T-helper 1 cell treated with Interleukin-12 subunit alpha and Interleukin-12 subunit beta and Interleukin-4 antibody, amounts not matched to agents 30 μg/mL and 1 μg/mL, for 36 hours (primary cell): ENCODE results near the gene SETBP1.

ENCODE experiments used
- H3K27ac Mint-ChIP-seq: one replicate; pipeline ENCODE4 v1.8.0; 2021; ENCODE audit warnings: mild to moderate bottlenecking, mixed read lengths
- H3K27me3 Mint-ChIP-seq: one replicate; pipeline ENCODE4 v1.8.0; 2021; ENCODE audit warnings: low read depth, mixed read lengths
- H3K36me3 Mint-ChIP-seq: one replicate; pipeline ENCODE4 v1.8.0; 2021; ENCODE audit warnings: low read depth, mixed read lengths
- H3K4me1 Mint-ChIP-seq: one replicate; pipeline ENCODE4 v1.8.0; 2021; ENCODE audit warnings: low read depth, mixed read lengths
- H3K4me3 Mint-ChIP-seq: one replicate; pipeline ENCODE4 v1.8.0; 2021; ENCODE audit warnings: mild to moderate bottlenecking, moderate library complexity, mixed read lengths
- H3K9me3 Mint-ChIP-seq: one replicate; pipeline ENCODE4 v1.8.0; 2021; ENCODE audit warnings: mixed read lengths

The SETBP1 gene

GRCh38 chr18:44942073-44942472, 261.4 kb downstream of the SETBP1 start:
- Mint-ChIP-seq H3K4me3 (no peak overlapping the region), H3K9me3 (no peaks in the 10 kb centered on the region), H3K4me1 (peaks cover 4% of the 10 kb centered on the region), H3K36me3 (no peaks in the 10 kb centered on the region), H3K27ac (no peak overlapping the region), H3K27me3 (peaks cover 4% of the 10 kb centered on the region)

- H3K27ac Mint-ChIP-seq = no peak overlapping the region
- H3K36me3 Mint-ChIP-seq = no peaks in the 10 kb centered on the region
- no peak overlapping the region for H3K4me3 Mint-ChIP-seq
- peaks cover 4% of the 10 kb centered on the region for H3K27me3 Mint-ChIP-seq
- peaks cover 4% of the 10 kb centered on the region for H3K4me1 Mint-ChIP-seq
- no peaks in the 10 kb centered on the region for H3K9me3 Mint-ChIP-seq
Measured at GRCh38 chr18:44943311-44943881, 262.7 kb downstream of the SETBP1 start.

DNA sequence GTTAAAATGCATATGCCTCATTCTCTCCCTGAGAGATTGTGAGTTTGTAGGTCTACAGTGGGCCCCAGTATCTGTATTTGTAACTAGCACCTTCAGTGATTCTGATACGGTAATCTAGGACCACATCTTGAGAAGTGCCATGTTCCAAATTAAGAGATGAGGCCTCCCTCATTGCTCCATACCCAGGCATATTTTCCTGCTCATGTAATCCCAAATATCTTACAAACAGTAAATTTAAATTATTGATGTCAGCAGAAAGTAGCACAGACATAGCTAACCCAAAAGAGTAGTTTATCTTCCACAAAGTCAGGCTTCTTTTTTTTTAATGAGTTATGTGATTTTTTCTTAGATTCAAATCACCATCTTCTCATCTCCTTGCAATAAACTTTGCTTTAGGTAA, 263.8 kb downstream of the SETBP1 start:
- no peaks in the 10 kb centered on the region for H3K36me3 Mint-ChIP-seq
- H3K27ac Mint-ChIP-seq = no peak overlapping the region
- H3K4me1 Mint-ChIP-seq = peaks cover 4% of the 10 kb centered on the region
- H3K27me3 Mint-ChIP-seq = peaks cover 4% of the 10 kb centered on the region
- no peaks in the 10 kb centered on the region for H3K9me3 Mint-ChIP-seq
- H3K4me3 Mint-ChIP-seq = no peak overlapping the region

GRCh38 chr18:44945888-44946401, 265.3 kb downstream of the SETBP1 start:
- H3K4me1 Mint-ChIP-seq = peaks cover 1% of the 10 kb centered on the region
- H3K9me3 Mint-ChIP-seq = no peaks in the 10 kb centered on the region
- H3K27ac Mint-ChIP-seq = no peak overlapping the region
- no peak overlapping the region for H3K4me3 Mint-ChIP-seq
- H3K27me3 Mint-ChIP-seq = peaks cover 4% of the 10 kb centered on the region
- peaks cover 9% of the 10 kb centered on the region for H3K36me3 Mint-ChIP-seq

DNA sequence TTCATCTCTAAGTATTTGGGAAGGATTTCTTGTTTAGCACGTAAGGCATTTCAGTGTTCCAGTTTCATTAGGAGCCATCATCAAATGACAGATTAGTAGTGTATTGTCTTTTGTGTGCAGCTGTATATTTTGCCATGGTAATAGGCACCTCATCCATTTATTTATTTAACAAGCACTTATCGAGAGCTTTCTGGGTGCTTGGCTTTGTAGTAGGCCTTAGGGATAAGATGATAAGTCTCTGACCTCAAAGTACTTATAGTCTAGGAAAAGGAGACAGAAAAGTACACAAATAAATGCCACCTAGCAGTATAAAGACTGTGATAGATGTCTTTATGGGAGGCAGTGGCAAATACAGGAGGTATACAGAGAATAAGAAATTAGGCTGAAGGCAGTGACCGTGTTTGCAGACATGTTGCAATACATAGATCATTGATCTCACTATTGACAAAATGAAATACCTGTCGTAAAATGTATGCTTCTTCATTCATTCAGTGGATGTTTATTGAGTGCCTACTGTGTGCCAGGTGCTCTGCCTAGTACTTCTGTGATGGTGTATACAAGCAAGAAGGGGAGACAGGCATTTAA, 265.9 kb downstream of the SETBP1 start:
- peaks cover 4% of the 10 kb centered on the region for H3K27me3 Mint-ChIP-seq
- H3K36me3 Mint-ChIP-seq = peaks cover 10% of the 10 kb centered on the region
- H3K9me3 Mint-ChIP-seq = no peaks in the 10 kb centered on the region
- H3K27ac Mint-ChIP-seq = no peak overlapping the region
- H3K4me3 Mint-ChIP-seq = no peak overlapping the region
- no peaks in the 10 kb centered on the region for H3K4me1 Mint-ChIP-seq

GRCh38 chr18:44949967-44950366, 269.3 kb downstream of the SETBP1 start:
- Mint-ChIP-seq H3K9me3 (no peaks in the 10 kb centered on the region), H3K36me3 (peaks cover 17% of the 10 kb centered on the region), H3K4me3 (no peak overlapping the region), H3K27ac (no peak overlapping the region), H3K27me3 (no peaks in the 10 kb centered on the region), H3K4me1 (no peaks in the 10 kb centered on the region)

- peaks cover 17% of the 10 kb centered on the region for H3K36me3 Mint-ChIP-seq
- no peaks in the 10 kb centered on the region for H3K9me3 Mint-ChIP-seq
- H3K27ac Mint-ChIP-seq = no peak overlapping the region
- no peak overlapping the region for H3K4me3 Mint-ChIP-seq
- no peaks in the 10 kb centered on the region for H3K4me1 Mint-ChIP-seq
- no peaks in the 10 kb centered on the region for H3K27me3 Mint-ChIP-seq
Measured at GRCh38 chr18:44950685-44951195, 270.1 kb downstream of the SETBP1 start.

- H3K27ac Mint-ChIP-seq = no peak overlapping the region
- no peaks in the 10 kb centered on the region for H3K4me1 Mint-ChIP-seq
- no peaks in the 10 kb centered on the region for H3K9me3 Mint-ChIP-seq
- H3K4me3 Mint-ChIP-seq = no peak overlapping the region
- H3K36me3 Mint-ChIP-seq = peaks cover 17% of the 10 kb centered on the region
- no peaks in the 10 kb centered on the region for H3K27me3 Mint-ChIP-seq
Measured at GRCh38 chr18:44951748-44952147, 271.1 kb downstream of the SETBP1 start.

DNA sequence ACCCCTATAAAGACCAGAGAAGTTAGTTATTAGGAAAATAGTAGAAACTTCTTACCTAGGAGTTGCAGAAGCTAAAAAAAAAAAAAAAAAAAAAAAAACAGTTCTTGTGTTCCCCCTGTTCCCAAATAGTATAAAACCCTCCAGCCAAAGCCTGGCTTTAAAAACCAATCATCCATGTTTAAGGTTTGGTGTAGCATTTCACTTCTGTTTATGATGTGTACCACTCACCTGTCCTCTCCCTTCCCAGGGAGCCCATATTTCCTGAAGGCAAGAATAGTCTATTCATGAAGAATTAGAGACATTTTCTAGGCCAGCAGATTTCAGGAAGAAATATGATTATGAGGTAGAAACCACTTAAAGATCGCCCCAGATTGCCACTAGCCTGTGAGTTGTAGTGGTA, 273.6 kb downstream of the SETBP1 start:
- Mint-ChIP-seq H3K27me3 (no peaks in the 10 kb centered on the region), H3K36me3 (peaks cover 17% of the 10 kb centered on the region), H3K4me3 (no peak overlapping the region), H3K4me1 (no peaks in the 10 kb centered on the region), H3K27ac (no peak overlapping the region), H3K9me3 (no peaks in the 10 kb centered on the region)

- Mint-ChIP-seq H3K9me3 (no peaks in the 10 kb centered on the region), H3K27ac (no peak overlapping the region), H3K4me1 (no peaks in the 10 kb centered on the region), H3K27me3 (no peaks in the 10 kb centered on the region), H3K4me3 (no peak overlapping the region), H3K36me3 (peaks cover 9% of the 10 kb centered on the region)
Measured at GRCh38 chr18:44955825-44956224, 275.1 kb downstream of the SETBP1 start.

DNA sequence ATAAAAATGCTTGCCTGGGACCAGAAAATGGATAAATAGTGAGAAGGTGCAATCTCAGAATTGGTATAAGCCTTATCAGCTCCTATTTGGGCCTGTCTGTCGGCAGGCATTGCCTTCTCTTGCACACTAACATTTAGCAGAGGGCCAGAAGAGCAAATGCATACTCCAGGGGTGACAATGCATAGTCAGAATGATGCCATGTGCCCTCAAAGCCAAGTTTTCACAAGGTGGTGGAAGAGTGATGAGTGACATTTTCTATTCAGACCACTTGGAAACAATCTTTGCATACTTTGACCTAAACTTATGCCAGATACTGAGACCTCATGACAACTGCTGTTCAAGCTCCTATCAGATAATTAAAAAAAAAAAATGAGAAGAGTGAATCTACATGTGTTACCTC, 276.3 kb downstream of the SETBP1 start:
- H3K27ac Mint-ChIP-seq = no peak overlapping the region
- H3K9me3 Mint-ChIP-seq = no peaks in the 10 kb centered on the region
- H3K27me3 Mint-ChIP-seq = no peaks in the 10 kb centered on the region
- peaks cover 6% of the 10 kb centered on the region for H3K36me3 Mint-ChIP-seq
- no peaks in the 10 kb centered on the region for H3K4me1 Mint-ChIP-seq
- H3K4me3 Mint-ChIP-seq = no peak overlapping the region

DNA sequence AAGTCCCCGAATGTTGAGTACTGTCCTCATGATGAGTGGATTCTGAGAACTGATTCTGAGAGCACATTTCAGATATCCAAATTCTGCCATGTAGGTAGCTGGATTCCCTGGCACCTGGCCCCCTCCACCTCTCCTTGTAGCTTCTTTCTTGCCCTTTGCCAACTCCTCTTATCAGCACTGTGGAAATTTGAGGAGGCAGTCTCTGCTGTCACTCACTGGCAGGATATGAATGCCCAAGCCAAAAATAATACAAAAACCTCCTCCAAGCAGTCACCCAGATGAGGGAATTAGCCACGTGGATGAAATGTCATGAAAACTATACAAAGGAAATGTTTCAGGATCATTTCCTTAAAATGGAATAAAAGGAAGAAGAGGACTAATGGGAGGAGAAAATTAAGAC, 276.8 kb downstream of the SETBP1 start:
- no peak overlapping the region for H3K27ac Mint-ChIP-seq
- no peaks in the 10 kb centered on the region for H3K27me3 Mint-ChIP-seq
- H3K4me1 Mint-ChIP-seq = no peaks in the 10 kb centered on the region
- H3K4me3 Mint-ChIP-seq = no peak overlapping the region
- H3K9me3 Mint-ChIP-seq = no peaks in the 10 kb centered on the region
- peaks cover 6% of the 10 kb centered on the region for H3K36me3 Mint-ChIP-seq

DNA sequence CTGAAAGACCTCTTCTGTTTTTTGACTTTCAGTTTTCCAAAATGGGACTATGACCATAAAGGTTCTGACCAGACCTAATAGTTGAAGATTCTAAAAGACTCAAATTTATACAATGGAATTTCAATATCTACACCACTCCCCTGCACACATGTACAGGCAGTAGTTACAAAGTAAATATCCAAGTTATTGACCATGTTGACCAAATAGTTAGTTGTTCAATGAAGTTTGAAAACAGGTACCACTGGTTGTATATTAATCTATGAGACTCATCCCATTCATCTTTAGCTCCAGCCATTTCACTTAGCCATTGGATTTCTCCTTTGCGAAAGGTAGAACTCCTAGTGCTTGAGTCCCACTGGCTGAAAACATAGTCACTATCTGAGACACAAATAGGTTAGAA, 277.4 kb downstream of the SETBP1 start:
- Mint-ChIP-seq H3K9me3 (no peaks in the 10 kb centered on the region), H3K4me3 (no peak overlapping the region), H3K36me3 (peaks cover 5% of the 10 kb centered on the region), H3K27ac (no peak overlapping the region), H3K27me3 (no peaks in the 10 kb centered on the region), H3K4me1 (no peaks in the 10 kb centered on the region)

DNA sequence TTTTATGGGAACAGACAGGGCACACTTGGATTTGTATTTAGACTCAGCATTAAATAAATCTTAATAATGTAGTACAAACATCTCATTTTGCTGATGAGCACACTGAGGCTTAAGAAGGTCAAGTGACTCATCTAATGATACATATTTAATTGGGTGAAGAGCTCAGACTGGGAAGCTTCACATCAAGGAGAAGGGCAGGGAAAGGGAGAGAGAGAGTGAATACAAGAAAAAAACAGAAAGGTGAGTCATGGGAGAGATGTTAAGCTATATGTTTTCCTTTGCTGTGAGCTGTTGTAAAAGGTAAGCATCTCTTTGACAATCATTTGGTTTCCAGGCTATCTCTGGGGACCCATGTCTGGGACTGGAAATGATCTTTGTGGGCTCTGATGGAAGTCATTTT, 277.8 kb downstream of the SETBP1 start:
- H3K36me3 Mint-ChIP-seq = peaks cover 4% of the 10 kb centered on the region
- H3K4me1 Mint-ChIP-seq = no peaks in the 10 kb centered on the region

DNA sequence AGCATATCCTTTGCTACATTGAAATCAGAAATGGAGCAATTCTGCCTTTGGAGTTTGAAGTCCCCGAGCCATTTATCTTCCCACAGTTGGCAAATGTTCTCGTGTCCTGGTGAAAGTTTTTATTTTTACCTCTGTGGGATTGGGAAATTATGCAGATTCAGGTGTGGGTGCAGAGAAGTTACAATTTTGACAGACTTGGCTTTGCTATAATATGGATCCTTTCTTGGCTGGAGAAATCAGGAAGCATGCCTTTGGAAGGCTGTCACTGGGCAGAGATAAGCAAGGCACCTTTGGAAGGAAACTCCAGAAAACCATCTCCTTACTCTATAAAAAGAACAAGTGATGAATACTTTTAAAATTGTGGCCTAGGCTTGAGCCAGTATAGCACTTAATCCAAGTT, 278.3 kb downstream of the SETBP1 start:
- H3K4me3 Mint-ChIP-seq = no peak overlapping the region
- peaks cover 3% of the 10 kb centered on the region for H3K36me3 Mint-ChIP-seq
- H3K4me1 Mint-ChIP-seq = no peaks in the 10 kb centered on the region
- no peaks in the 10 kb centered on the region for H3K27me3 Mint-ChIP-seq
- no peak overlapping the region for H3K27ac Mint-ChIP-seq
- no peaks in the 10 kb centered on the region for H3K9me3 Mint-ChIP-seq

More for the DNA sequence above, 277.8 kb downstream of the SETBP1 start:
- H3K9me3 Mint-ChIP-seq = no peaks in the 10 kb centered on the region
- H3K27ac Mint-ChIP-seq = no peak overlapping the region
- no peaks in the 10 kb centered on the region for H3K27me3 Mint-ChIP-seq
- no peak overlapping the region for H3K4me3 Mint-ChIP-seq
